HT1080 (cell line): ENCODE results near the gene MROH7. TPM values are rescaled to one million over a fixed set of nuclear protein-coding genes. Genes with fewer than 3 reads are reported as not detected.
"Not testable (repeated sequence)": the region's sequence is repeated elsewhere in the genome, so short reads cannot be mapped to it uniquely, and the experiment has no call there.

Experiments used
- DNase-seq: peaks from one replicate; pipeline ENCODE4 v3.0.0-alpha.2; 2015; ENCODE audit warnings: low read depth
- total RNA-seq: library from RNA; depleted of rRNA; stranded (reverse); fragments of >200 nt; shearing (Covaris generic); gene quantifications from 2 replicates; pipeline ENCODE4 v1.2.3, GENCODE V29; 2014

MROH7 gene
- total RNA-seq, 1 experiment from 2014 or later = not detected

- DNase-seq = no peak
Measured at GRCh38 chr1:54609301-54609921, 32.2 kb upstream of the MROH7 start.

- no peak for DNase-seq
Measured at GRCh38 chr1:54610048-54610447, 31.5 kb upstream of the MROH7 start.

GRCh38 chr1:54610601-54611580, 30.7 kb upstream of the MROH7 start:
- DNase-seq = no peak

- DNase-seq = no peak
Measured at GRCh38 chr1:54611621-54612020, 30.0 kb upstream of the MROH7 start.

DNA sequence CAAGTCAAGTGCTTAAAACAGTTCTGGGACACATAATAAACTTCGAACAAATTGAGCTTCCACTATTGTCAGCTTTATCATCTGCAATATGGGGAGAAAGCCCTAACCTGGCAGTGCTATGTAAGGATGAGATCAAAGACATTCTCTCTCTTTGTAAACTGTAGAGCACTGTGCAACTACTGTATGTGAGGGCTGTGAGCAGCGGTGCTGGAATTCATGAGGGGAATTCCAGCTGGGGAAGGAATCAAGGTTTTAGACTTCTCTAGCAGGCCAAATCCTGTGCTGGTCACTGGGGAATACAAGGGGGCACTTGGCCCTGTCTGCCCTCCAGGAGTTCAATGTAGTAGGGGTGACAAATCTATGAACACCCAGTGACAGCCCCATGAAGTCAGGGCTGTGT, 27.6 kb upstream of the MROH7 start:
- no peak for DNase-seq

DNA sequence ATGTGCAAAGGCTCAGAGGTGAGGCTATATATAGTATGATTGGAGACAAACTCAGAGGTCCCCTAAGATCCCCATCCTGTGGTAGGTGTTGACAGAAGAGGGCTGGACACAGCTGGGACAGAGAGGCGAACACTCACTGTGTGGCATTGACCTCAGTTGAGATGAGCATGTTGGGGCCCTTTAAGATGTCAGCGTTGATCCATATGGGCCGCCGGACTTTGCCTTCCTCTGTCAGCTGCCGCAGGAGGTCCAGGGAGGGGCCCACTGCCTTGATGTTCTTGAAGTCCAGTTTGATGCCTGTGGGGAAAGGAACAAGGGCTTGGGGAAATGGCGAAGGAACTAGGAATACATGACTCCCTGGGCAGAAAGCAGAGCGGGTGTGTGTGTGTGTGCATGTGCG, 27.0 kb upstream of the MROH7 start:
- DNase-seq = no peak

GRCh38 chr1:54615531-54616279, 25.9 kb upstream of the MROH7 start:
- DNase-seq = no peak

- DNase-seq = no peak
Measured at GRCh38 chr1:54619749-54620148, 21.8 kb upstream of the MROH7 start.

GRCh38 chr1:54623216-54624007, 18.2 kb upstream of the MROH7 start, which contains the start of gene FAM151A:
Gene FAM151A (minus strand): TSS chr1:54623525. CDS start chr1:54623395, 130 bp downstream.
- DNase-seq = no peak

- DNase-seq = no peak
Measured at GRCh38 chr1:54624466-54625464, 16.8 kb upstream of the MROH7 start.

DNA sequence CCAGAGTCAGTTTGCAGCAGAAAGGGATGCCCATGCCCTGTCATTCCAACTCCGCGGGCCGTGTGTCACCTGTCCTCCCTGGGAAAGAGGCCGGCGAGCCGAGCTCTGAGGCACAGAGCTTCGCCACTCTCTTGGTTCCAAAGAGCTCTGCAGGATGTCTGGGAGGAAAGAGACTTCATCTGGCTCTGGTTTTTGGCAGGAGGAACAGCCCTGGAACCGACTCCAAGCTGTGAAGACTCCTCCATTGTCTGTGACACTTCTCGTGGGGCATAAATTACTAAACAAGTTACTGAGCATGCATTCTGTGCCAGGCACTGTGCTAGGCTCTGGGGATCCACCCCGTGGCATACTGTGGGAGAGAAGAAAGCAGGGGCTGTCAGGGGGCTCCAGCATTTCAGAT, 14.4 kb upstream of the MROH7 start:
- no peak for DNase-seq

- not testable (repeated sequence) for DNase-seq
Measured at GRCh38 chr1:54635804-54636203, 5.8 kb upstream of the MROH7 start.

- DNase-seq = not testable (repeated sequence)
Measured at GRCh38 chr1:54636461-54637446, 4.8 kb upstream of the MROH7 start.

GRCh38 chr1:54640361-54640760, 1.2 kb upstream of the MROH7 start:
- DNase-seq = no peak

DNA sequence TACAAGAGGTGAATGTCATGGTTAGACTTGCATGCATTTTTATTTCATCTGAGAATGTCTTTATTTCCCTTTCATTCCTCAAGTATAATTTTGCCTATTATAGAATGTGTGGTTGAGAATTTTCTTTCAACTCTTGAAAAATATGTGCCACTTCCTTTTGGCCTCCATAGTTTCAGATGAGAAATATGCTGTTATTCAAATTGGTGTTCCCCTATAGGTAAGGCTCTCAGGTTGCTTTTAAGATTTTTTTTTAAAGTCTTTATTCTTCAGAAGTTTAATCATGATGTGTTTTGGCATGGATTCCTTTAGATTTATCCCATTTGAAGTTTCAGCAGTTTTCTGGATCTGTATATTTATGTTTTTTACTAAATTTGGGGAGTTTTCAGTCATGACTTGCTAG, 2.1 kb downstream of the MROH7 start:
- no peak for DNase-seq

- DNase-seq = no peak
Measured at GRCh38 chr1:54645806-54646676, 4.5 kb downstream of the MROH7 start.

DNA sequence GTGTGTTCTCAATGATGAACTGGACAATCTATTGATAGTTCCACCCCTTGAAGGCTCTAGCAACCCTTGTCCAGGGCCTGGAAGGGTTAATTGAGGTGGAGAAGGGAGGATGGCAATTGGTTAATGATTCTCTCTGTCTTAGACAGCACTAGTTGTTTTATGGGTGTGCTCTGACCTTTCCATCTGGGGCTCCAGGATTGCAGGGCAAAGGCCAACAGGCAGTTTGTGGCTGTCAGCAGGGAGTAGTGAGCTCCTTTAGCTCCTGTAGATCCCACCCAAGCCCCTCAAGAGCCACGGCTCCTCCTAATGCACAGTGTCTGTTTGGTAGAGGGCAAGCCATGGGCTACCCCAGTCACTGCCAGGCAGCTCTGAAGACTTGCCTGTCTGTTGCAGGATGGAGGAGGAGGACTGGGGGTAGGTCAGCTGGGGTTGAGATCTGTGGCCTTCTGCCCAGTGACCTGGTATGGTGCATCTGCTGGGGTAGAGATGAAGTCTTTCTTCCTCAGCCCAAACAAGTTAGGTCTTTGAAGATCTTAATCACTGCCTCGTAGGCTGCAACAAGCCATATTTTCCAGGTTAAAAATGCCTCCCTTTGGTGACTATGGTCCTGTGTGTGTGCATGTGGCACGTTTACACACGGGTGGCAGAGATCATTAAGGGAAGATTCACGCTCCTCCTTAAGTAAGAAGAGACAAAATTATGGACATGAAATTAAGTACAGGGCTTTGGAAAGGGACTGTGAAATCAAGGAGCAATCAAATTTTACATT, 7.7 kb downstream of the MROH7 start:
- DNase-seq = no peak
